ENCODE data around the gene TXNRD1.
"Not testable (repeated sequence)": the region's sequence is repeated elsewhere in the genome, so short reads cannot be mapped to it uniquely, and the experiment has no call there.

TXNRD1 gene

DNA sequence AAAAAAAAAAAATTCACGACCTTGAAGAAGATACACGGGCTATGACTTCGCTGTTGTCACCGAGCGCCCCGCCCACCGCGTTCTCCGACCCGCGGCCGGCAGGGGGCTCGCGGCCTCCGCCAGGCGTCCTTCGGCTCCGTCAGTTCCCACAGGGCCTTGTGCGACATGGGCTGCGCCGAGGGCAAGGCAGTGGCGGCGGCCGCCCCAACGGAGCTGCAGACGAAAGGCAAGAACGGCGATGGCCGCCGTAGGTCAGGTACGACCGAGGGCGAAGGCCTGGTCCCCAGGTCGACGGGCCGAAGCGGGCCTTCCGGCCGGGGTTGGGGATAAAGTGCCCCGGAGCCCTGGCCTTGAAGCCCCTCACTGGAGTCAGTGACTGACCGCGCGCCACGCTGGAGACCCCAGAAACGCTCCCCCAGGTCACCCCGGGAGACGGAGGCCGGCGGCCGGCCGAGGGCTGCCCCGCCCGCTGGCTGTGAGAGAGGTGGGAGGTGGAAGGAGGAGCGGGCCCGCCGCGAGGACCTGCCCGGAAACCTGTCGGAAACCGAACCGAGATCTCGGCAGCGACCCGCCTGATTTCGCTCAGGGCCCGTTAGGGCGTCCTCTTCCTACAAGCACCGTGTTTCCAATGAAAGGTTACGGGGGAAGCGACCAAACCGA, at the start of gene TXNRD1:
Gene TXNRD1, plus strand, starts transcription at position 142 of the 660 bp plus-strand sequence. Its CDS starts 24 bp downstream, at position 166.
- no peak for DNase-seq

GRCh38 chr12:104165801-104166200, 49.8 kb upstream of the TXNRD1 start:
- no peak for DNase-seq

- DNase-seq = no peak
Measured at GRCh38 chr12:104166465-104166864, 49.1 kb upstream of the TXNRD1 start.

GRCh38 chr12:104167519-104168458, 47.8 kb upstream of the TXNRD1 start:
- DNase-seq = no peak

DNA sequence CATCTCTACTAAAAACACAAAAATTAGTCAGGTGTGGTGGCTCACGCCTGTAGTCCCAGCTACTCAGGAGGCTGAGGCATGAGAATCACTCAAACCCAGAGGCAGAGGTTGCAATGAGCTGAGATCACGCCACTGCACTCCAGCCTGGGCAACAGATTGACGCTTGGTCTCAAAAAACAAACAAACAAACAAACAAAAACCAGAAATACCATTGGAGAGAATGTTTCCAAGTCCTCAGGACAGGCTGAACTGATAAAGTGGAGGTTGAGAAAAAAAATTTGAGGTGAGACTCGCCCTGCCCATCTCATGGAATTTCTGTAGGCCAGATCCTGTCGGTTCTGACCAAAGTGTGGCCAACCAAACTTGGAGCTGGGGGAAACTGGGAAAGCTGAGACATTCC, 47.0 kb upstream of the TXNRD1 start:
- DNase-seq = no peak

DNA sequence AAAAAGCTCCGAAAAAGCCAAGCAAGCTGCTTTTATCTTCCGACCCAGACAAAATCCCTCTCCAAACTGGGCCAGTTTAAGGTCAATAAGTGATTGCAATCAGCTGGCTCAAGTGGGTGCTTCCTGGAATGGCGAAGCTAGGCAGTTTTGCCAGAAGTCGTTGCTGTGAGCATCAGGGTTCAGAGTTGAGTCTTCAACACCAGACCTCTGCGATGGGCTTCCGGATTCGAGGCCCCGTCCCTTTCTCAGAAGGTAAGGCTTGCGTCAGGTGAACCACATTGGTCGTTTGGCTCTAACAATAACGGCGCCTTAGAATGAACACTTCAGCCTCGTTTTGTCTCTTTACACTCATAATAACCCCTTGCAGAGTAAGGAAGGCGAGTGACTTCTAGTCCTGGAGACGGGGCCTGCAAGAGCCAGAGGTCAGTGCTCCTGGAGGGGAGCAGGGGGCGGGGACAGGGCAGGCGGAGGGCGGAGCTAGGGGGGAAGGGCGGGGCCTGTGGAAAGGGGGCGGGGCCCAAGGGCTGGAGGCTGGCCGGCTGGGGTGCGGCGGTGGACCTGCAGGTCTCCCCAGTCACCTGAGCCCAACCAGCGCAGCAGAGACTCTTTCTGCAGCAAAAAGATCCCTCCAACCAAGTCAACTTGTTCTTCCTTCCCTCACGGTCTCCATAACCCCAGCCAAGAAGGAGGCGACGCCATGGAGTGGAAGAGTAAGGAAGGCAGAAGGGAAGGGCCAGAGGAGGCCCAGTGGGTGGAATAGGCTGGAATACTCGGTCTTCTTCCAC, 43.6 kb upstream of the TXNRD1 start:
- DNase-seq = no peak

- no peak for DNase-seq
Measured at GRCh38 chr12:104172570-104172947, 43.0 kb upstream of the TXNRD1 start.

- DNase-seq = not testable (repeated sequence)
Measured at GRCh38 chr12:104173804-104174203, 41.8 kb upstream of the TXNRD1 start.

DNA sequence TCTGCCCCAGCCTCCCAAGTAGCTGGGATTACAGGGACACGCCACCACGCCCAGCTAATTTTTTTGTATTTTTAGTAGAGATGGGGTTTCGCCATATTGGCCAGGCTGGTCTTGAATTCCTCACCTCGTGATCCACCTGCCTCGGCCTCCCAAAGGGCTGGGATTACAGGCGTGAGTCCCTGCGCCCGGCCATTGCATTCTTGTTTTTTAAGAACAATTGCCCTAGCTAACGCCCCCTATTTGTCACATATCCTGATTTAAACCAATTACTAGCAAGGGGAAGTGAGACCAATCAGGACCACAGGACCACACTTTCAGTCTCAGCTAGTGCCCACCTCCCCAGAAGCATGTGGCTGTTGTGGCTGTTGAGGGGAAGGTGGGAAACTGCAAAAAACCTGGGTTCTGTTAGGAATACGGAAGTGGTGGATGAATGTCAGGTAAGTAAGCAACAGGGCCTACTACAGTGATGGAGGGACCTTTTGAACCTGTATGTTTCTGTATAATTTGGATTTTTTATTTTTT, 39.8 kb upstream of the TXNRD1 start:
- no peak for DNase-seq

DNA sequence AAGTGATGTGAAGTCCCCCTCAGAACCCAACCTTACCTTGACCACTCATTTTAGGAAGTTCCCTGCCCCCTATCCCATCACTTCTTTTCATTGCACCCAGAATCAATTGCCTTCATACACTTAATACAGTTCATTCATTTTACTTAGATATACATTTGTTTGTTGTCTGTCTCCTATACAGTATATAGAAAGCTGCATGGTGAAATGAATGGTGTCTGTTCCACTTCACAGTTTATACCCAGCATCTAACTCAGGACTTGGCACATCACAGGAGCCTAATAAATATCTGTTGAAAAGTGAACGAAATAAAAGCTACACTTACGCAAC, 38.3 kb upstream of the TXNRD1 start:
- DNase-seq = no peak

DNA sequence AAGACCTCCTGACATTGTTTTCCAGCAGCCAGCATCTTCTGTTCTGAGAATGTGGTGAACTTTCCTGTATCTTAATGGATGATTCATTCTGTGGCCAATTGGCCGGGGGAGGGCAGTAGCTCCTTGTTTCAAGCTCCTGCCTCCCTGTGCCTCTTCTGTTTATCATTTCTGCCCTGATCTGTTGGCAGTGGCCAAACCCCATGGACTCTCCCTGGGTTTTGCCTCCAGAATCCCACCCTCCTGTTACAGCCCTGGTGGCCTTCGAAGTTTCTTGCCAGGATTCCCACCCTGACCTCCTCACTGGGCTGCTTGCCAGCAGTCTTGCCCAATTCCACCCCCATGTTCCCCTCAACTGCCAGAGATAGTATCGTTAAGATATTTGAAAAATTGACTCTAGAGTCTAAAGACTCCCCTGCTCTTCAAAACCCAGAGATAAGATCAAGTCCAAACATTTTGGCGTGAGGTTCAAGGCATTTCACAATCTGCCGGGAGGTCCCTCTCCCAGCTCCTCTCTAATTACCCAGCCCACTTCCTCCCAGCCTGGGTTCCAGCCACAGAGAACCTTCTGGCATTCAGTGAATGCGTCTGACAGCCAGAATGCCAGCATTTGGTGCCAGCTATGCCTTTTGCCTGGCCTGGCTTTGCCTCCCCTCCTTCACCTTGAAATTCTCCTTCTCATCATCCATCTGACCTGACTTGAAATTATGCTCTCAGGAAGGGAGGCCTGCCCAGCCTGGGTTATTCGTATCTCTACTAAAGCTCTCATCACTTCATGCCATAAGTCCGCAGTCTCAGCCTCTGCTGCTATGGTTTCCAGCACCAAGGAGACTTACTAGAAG, 37.7 kb upstream of the TXNRD1 start:
- DNase-seq = no peak

DNA sequence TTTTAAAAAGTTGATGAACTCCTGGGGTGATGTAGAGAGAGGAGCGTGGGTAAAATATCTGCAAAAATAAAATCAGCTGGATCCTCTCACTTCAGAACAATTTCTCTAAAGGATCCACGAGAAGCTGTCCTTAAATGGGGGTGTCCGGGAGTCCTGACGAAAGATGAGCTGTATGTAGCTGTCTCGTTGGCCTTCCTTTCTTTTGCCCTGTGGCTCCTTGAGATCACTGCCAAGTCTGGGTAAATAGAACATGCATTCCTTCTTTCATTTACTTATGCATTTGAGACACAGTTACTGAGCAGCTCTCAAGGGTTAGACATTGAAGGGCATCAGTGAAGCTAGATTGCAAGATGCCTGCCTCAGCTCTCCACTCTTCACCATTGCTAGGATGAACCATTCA, 35.2 kb upstream of the TXNRD1 start:
- DNase-seq = no peak

DNA sequence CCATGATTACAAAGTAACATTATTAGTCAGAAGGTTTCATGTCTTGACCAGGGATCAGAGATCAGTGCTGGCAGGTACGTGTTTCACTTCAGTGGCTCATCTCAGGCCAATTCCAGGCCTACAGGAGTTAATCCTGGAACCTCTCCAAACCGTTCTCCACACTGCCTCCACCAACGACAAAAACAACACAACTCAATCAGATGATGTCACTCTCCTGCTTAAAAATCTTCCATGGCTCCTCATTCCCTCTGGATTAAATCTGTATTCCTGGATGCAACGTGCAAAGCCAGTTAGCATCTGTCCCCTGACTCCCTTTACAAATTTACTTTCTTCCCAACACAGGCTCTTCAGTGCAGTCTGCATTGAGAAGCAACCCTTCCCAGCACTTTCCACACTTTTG, 34.3 kb upstream of the TXNRD1 start:
- DNase-seq = no peak

- DNase-seq = no peak
Measured at GRCh38 chr12:104182144-104182543, 33.4 kb upstream of the TXNRD1 start.

GRCh38 chr12:104182621-104183378, 32.8 kb upstream of the TXNRD1 start:
- DNase-seq = no peak

GRCh38 chr12:104183443-104183842, 32.1 kb upstream of the TXNRD1 start:
- DNase-seq = no peak

DNA sequence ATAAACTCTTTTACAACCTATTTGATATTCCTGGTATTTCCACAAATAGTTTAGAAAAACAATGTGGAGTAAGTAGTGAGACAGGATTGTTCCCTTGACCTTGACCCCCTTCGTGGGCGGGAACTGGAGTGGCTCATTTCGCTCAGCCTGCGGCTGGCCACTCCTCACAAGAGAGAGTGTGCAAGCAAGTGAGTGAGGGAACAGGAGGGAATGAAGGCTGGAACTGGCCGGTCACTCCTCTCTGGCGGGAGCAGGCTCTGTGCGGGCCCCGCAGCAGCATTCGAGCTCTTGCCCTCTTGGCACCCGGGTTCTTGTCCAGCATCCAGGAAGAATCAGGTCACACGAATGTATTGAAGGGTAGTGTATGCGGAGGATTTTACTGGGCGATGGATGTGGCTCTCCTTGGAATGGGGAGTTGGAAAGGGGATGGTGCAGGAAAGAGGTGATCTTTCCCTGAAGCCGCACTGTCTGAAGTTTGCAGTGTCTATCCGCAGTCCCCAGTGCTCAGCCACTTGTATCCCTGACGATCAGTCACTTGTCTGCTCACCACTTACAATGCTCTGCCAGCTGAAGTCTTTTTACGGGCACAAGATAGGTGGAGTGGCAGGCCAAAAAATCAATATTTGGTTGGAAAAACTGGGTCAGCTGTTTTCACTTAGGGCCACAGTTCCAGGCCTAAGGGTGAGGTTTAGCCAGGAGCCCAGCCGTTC, 28.0 kb upstream of the TXNRD1 start:
- DNase-seq = no peak

GRCh38 chr12:104188534-104188933, 27.0 kb upstream of the TXNRD1 start:
- DNase-seq = no peak

GRCh38 chr12:104189915-104190555, 25.5 kb upstream of the TXNRD1 start:
- DNase-seq = no peak

GRCh38 chr12:104190641-104191176, 24.9 kb upstream of the TXNRD1 start:
- DNase-seq = no peak
